Choroid plexus epithelial cell (primary cell): ENCODE data around the gene EVC.
A peak's percentile ranks its signal among the peaks of the same experiment; 100 is the strongest.

Source experiments
- DNase-seq: peaks from one replicate; pipeline ENCODE4 v3.0.0-alpha.2; 2010; ENCODE audit warnings: low read depth
- H3K4me3 ChIP-seq: 2 replicates; pipeline ENCODE4 v1.5.1; 2011; ENCODE audit warnings: low read depth, mild to moderate bottlenecking, control low read depth, low read length, moderate library complexity
- CTCF ChIP-seq: conservative IDR thresholded peaks from 2 replicates; pipeline ENCODE4 v1.5.1; 2011; ENCODE audit warnings: low read depth, mild to moderate bottlenecking, control low read depth, inconsistent platforms, low read length, moderate library complexity

Gene EVC

GRCh38 chr4:5750946-5751665 lies 40.1 kb downstream of the EVC start:
- H3K4me3 ChIP-seq = no peak overlapping the region
- peak; percentile 94 for DNase-seq
- no peak for TF ChIP-seq CTCF

GRCh38 chr4:5751666-5752375 lies 40.8 kb downstream of the EVC start:
- H3K4me3 ChIP-seq = no peak overlapping the region
- no peak for TF ChIP-seq CTCF

GRCh38 chr4:5752376-5753184 lies 41.6 kb downstream of the EVC start:
- peak; percentile 5 for TF ChIP-seq CTCF
- no peak overlapping the region for H3K4me3 ChIP-seq
- peak; percentile 51 for DNase-seq

More at GRCh38 chr4:5751666-5752375, 40.8 kb downstream of the EVC start:
- no peak for DNase-seq

DNA sequence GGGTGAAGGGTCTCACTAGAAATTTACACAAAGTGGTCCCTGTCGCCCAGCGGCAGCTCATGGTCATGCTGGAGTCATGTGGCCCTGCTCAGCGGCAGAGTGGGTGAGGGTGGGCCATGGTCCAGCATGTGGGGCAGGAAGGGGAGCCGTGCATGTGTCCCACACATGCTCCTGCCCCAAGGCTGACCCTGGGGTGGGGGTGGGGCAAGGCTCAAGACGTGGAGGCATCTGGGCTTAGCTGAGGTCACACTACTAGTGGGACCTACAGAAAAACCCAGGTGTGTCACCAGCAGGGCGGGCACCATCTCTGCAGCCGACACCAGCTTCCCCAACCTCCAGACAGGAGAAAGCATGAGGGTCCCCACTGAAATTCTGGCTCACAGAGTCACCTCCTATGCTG lies 42.4 kb downstream of the EVC start:
- H3K4me3 ChIP-seq = no peak overlapping the region
- DNase-seq = no peak
- TF ChIP-seq CTCF = no peak

DNA sequence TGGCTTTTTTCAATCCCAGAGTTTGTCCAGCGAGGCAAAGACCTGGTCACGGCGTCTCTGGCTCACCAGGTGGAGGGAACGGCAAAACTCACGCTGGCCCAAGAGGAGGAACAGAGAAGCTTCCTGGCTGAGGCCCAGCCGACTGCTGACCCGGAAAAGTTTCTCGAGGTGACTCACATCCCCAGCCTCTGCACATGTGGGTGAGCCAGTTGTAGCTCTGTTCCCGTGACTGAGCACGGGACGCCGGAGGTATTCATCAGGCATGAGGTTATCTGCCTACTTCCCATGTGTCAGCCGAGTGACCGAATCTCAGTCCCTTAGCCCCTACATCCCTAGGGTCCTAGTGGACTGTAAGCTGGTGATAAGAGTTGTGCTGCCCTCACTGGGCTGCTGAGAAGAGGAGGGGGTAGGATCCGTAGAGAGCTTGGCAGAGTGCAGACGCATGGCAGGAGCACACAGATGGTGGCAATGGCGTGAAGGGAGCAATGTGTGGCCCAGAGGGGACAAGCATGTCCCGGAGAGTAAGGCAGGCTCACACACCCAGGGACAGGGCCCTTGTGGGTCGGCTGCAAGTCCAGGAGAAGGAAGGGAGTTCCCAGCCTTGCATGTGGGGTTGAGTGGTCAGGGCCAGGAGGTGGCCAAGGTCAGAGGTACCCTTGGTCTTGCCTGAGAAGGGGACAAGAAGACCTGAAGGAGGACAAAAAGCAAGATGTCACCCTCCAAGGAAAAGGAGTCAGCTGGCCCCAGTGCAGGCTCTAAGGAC lies 42.9 kb downstream of the EVC start:
- no peak overlapping the region for H3K4me3 ChIP-seq
- TF ChIP-seq CTCF = no peak
- peak; percentile 97 for DNase-seq

GRCh38 chr4:5754529-5754881 lies 43.5 kb downstream of the EVC start:
- DNase-seq = no peak
- H3K4me3 ChIP-seq = no peak overlapping the region
- TF ChIP-seq CTCF = no peak
